DMS153 treated with DMSO at 0.1 percent for 48 hours (cell line): ENCODE results near the gene IGHMBP2.

Experiments
- DNase-seq: peaks from one replicate; lab custom pipeline; 2025; ENCODE audit not compliant: unreplicated experiment; lab: John Stamatoyannopoulos, UW

IGHMBP2 gene

GRCh38 chr11:68978626-68978930, 74.9 kb downstream of the IGHMBP2 start:
- DNase-seq = no peak

- no peak for DNase-seq
Observed at GRCh38 chr11:68978931-68979594, 75.4 kb downstream of the IGHMBP2 start.

- no peak for DNase-seq
Observed at GRCh38 chr11:68979931-68980775, 76.5 kb downstream of the IGHMBP2 start.

- DNase-seq = no peak
Observed at GRCh38 chr11:68980776-68981065, 77.0 kb downstream of the IGHMBP2 start, which contains the start of gene MRGPRD. Gene MRGPRD, minus strand, starts transcription at chr11:68980986. Its CDS starts 0 bp downstream, at chr11:68980986.

GRCh38 chr11:68982134-68982533, 78.4 kb downstream of the IGHMBP2 start:
- DNase-seq = no peak

GRCh38 chr11:68983801-68984200, 80.1 kb downstream of the IGHMBP2 start:
- DNase-seq = no peak

GRCh38 chr11:68987211-68987610, 83.5 kb downstream of the IGHMBP2 start:
- DNase-seq = no peak

GRCh38 chr11:68988491-68988890, 84.8 kb downstream of the IGHMBP2 start:
- DNase-seq = no peak
